GM18861 (cell line): Measurements from ENCODE around the gene ANXA5.

Source experiments
- ATAC-seq: cut with Tn5 transposase; IDR thresholded peaks from one replicate; pipeline ENCODE4 v1.9.1; 2021; ENCODE audit not compliant: unreplicated experiment

Gene ANXA5

GRCh38 chr4:121712001-121712651 lies 15.3 kb upstream of the ANXA5 start:
- ATAC-seq, result no peak

DNA sequence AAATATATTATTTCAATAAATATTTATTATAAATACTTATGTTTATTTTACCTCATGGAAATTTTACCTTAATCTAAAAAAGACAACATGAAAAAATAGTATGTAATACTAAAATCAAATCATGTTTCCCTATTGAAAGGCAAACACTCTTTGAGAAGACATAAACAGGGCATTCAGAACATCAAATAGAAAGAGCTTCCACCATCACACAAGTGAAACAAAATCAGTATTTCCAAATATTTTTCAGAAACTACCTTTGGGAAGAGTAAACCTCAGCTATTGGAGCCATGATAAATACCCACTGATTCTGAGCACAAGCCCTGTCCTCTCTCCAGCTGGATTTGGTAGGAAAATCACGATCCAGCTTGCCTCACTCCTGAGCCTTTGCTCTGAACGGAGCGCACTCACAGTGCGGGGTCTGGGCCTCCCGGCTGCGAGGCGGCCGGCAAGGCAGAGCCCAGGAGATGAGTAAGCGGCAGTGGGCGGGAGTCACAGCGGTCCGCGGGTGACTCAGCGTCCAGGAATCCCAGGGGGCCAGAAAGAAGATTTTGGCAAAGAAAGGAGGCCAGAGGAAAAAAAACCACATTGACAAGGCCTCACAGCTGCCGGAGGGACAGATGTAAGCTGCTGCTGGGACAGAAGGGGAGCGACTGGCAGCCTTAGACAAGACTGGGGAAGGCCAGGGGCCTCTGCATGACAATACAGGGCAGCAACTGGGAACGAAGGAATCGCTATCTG lies 14.7 kb upstream of the ANXA5 start:
- peak; percentile 93 for ATAC-seq

- ATAC-seq, result no peak
These were observed 13.1 kb upstream of the ANXA5 start for GRCh38 chr4:121709766-121710405.

- no peak for ATAC-seq
These were observed 10.6 kb upstream of the ANXA5 start for GRCh38 chr4:121707344-121707743.

GRCh38 chr4:121706595-121707021 lies 9.8 kb upstream of the ANXA5 start:
- no peak for ATAC-seq

DNA sequence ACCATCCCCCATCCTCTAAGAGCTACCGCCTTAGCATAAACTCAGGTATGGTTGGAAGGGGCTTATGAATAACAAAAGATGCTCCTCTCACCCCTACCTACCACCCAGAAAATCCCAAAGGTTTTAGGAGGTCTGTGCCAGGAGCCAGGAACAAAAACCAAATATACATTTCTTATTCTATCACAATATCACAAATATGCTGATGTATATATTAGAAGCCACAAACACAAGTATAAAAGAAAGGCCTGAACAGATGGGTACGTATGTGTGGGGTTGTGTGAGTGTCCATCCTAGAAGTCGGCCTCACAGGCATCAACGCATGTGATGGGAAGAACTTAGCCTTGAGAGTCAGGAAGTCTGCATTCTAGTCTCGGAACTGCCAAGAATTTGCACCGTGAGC lies 8.7 kb upstream of the ANXA5 start:
- no peak for ATAC-seq

DNA sequence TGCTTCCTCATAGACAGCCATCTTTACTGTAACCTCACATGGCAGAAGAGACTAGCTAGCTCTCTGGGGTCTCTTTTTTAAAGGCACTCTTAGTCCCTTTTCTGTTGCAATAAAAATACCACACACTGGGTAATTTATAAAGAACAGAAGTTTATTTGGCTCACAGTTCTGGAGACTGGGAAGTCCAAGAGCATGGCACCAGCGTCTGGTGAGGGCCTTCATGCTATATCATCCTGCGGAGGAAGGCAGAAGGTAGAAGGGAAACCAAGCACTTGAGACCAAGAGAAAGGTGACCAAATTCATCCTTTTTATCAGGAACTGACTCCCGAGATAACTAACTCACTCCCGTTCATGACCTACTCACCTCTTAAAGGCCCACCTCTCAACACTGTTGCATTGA lies 5.4 kb upstream of the ANXA5 start:
- ATAC-seq, result no peak

DNA sequence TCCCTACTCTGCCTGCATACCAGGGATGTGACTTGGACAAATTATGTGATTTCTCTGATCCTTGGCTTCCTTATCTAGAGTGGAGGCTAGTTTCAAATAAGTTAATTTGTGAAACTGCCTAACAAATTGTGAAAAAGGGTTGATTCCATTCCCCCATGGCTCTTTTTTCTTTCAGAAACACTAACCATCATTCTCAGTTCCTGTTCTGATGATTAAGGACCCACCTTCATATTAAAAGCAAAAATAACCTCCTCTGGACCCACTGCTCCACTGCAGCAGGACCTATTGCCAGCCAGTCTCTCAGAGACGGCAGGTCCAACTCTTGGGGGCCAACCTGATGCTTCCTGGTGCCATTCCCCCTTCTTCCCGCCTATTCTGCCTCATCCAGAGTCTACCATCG lies 4.5 kb upstream of the ANXA5 start:
- no peak for ATAC-seq

DNA sequence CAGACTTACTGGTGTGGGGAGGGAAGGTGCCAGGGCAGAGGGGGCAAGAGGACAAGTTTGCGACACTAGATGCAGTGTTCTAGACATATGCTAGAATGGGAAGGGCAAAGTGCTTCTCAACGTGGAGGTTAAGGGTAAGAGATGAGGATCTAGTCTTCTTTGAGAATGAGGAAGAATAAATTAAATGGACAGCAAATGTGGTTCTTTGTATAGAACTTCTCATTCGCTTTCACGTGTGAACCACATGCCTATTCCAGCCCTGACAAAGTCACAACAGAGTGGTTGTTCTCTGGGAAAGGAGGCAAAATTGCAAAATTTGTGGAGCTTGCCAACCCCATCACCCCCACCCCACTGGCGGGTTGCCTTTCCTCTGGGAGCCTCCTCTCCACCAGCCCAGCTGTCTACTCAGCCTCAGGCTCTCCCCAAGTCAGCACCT lies 1.5 kb upstream of the ANXA5 start:
- ATAC-seq, result no peak

DNA sequence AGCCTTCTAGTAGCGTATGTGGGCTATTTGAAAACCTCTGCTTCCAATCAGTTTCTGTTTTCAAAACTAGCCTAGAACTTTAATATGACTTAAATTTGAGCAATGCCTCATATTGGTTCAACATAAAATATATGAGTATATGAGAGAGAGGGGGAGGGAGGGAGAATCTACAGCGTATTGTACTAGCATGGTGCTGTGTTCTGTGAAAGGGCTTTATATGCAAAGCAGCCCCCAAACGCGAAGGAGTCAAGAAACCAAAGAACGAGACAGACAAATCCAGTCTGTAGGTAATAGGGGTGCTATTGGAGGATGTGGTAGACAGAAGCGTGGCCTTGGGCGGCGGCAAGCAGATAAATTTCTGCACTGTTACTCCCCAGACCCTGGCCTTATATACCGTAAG lies 784 bp upstream of the ANXA5 start:
- ATAC-seq, result peak; percentile 22

GRCh38 chr4:121696170-121696580 lies 605 bp downstream of the ANXA5 start:
- no peak for ATAC-seq

GRCh38 chr4:121693886-121694285 lies 2.9 kb downstream of the ANXA5 start:
- ATAC-seq, result no peak

- no peak for ATAC-seq
These were observed 3.3 kb downstream of the ANXA5 start for GRCh38 chr4:121693450-121693849.

- no peak for ATAC-seq
These were observed 4.5 kb downstream of the ANXA5 start for GRCh38 chr4:121692261-121692660.

DNA sequence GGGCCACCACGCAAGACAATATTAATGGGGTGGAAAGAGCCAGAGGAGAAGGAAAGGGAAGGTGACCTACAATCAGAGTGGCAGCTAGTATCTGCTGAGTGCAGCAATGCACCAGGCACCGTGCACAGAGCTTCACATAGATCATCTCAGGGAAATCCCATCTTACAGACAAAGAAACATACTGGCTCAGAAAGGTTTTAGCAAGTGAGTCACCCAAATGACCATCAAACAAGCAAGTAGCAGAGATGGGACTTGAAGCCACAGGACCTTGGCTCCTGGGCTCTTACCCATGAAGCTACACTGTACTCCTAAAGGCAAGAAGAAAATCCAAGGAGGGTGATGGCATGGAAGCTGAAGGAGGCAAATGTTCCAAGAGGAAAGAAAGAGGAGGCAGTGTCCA lies 6.8 kb downstream of the ANXA5 start:
- peak; percentile 39 for ATAC-seq

- ATAC-seq, result no peak
These were observed 8.1 kb downstream of the ANXA5 start for GRCh38 chr4:121688701-121689100.

- no peak for ATAC-seq
These were observed 8.5 kb downstream of the ANXA5 start for GRCh38 chr4:121688261-121688660.

DNA sequence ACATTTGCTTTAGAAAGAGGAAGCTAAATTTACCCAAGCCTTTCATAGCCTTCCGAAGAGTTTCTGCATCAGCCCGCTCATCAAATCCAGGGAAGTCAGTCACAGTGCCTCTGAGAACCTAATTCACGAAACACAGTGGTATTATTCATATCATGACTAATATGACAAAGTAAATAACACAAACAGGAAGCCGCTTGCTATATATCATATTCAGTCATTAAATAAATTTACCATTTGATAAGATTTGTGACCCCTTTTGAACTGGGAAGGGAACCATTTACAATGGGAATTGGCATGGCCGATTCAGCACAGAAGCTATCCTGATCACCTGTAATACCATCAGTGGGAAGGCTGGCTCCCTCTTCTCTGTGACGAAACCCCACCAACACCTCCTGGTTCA lies 10.5 kb downstream of the ANXA5 start:
- ATAC-seq, result no peak

DNA sequence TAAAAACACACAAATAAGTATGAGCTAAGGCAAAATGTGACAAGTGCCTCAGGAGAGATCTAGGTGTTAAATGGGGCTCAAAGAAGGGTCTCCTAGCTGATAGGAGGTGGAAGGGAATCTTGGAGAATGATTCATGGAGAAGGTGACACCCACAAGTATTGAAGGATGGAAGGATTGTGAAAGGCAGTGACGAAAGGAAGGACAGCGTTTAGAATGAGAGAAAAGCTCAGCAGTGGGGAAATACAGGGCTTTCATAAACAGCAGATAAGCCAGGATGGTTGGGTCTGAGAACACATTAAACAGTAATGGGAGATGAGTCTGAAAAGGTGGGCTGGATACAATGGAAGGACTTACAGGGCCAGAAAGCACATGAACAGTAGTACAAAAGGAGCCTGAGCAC lies 11.5 kb downstream of the ANXA5 start:
- no peak for ATAC-seq

GRCh38 chr4:121684561-121684960 lies 12.2 kb downstream of the ANXA5 start:
- no peak for ATAC-seq

GRCh38 chr4:121684016-121684415 lies 12.8 kb downstream of the ANXA5 start:
- no peak for ATAC-seq

GRCh38 chr4:121680571-121680970 lies 16.2 kb downstream of the ANXA5 start:
- no peak for ATAC-seq
